ENCODE data around the gene PTPRB.
A peak's percentile ranks its signal among the peaks of the same experiment; 100 is the strongest.

DNA sequence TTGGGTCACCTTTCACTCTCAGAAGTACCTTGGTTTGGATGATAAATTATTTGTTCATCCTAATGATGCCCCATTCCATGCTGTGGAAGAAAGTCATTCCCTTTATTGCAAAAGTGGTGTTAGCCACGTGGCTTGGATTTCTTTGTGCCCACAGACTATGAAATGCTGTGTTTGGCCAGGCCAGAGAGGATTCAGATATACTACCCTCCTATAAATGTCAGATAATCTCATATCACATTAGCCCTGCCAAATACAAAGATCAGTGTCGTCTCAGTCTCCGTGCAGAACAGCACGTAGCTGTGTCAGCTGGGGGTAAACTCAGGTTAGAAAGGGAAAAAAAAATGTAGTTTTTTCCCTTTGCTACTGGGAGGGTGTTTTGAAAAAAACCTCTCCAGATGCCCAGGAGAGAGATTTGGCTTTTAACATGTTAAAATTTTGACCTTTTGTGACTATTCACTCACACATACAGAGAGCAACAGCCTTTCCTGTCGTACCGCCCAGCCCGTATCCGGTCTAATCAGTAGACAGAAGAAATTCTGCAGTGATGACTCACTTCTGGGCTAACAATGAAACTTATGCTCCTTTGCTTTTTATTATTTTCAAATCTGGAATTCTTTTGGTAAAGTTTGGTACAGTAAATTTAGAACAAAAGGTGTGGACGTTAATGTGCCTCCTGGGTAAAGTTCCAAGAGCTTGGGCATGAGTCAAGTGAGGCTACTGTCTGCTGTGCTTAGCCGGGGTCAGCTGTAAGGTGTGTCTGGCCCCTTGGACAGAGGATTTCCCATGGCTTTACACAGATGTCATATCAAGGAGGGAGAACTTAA lies 8.5 kb upstream of the PTPRB start:
- TF ChIP-seq TAF1 (IDR thresholded peaks at IDR 0.05; ENCODE audit: low read depth) (peak; percentile 22; the same call in 1 of the 2 replicates), RAD21 (IDR thresholded peaks at IDR 0.05; ENCODE audit: low read depth) (no peak), CEBPB (IDR thresholded peaks at IDR 0.05) (0 out of 2 replicates have a peak, but pooled peaks have one; percentile 6)
- TF ChIP-seq, protein P1, sequence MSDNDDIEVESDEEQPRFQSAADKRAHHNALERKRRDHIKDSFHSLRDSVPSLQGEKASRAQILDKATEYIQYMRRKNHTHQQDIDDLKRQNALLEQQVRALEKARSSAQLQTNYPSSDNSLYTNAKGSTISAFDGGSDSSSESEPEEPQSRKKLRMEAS (IDR thresholded peaks at IDR 0.05), result peak; percentile 53
